ENCODE results near the gene CXorf65.

Gene CXorf65

GRCh38 chrX:71105628-71106027 lies 912 bp downstream of the CXorf65 start:
- DNase-seq (ENCODE audit: low read depth) = no peak

- DNase-seq (ENCODE audit: low read depth) = no peak
Observed at GRCh38 chrX:71103110-71103983, 3.2 kb downstream of the CXorf65 start.

DNA sequence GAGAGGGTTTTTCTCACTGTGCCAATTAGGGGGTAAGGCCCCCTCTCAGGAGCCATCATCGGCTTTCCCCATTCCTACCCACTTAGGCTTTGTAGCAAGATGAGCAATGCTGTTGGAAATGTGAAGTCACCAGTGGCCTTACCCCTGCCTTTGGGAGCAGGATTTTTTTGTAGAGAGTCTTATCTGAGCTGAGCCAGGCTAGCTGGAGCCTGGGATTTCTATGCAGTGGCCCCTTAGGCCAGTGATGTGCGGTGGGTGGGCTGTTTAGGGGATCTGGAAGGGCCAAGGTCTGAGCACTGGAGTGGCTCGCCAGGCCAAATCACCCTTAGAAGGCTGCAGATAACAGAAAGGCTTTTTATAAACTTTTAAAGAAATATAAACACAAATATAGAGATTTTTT lies 4.2 kb downstream of the CXorf65 start:
- DNase-seq (ENCODE audit: low read depth) = no peak

GRCh38 chrX:71100581-71101505 lies 5.7 kb downstream of the CXorf65 start:
- DNase-seq (ENCODE audit: low read depth) = no peak

- no peak for DNase-seq (ENCODE audit: low read depth)
Observed at GRCh38 chrX:71099736-71100135, 6.8 kb downstream of the CXorf65 start.

GRCh38 chrX:71098951-71099506 lies 7.5 kb downstream of the CXorf65 start:
- DNase-seq (ENCODE audit: low read depth) = no peak

- DNase-seq (ENCODE audit: low read depth) = peak; percentile 64
Observed at GRCh38 chrX:71098302-71098701, 8.2 kb downstream of the CXorf65 start.

DNA sequence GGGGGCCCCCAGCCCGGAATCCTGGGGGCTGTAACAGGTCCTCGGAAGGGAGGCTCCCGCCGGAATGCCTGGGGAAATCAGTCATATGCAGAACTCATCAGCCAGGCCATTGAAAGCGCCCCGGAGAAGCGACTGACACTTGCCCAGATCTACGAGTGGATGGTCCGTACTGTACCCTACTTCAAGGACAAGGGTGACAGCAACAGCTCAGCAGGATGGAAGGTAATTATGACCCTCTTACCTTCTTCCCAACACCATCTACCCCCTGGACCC lies 9.8 kb downstream of the CXorf65 start:
- no peak for DNase-seq (ENCODE audit: low read depth)

DNA sequence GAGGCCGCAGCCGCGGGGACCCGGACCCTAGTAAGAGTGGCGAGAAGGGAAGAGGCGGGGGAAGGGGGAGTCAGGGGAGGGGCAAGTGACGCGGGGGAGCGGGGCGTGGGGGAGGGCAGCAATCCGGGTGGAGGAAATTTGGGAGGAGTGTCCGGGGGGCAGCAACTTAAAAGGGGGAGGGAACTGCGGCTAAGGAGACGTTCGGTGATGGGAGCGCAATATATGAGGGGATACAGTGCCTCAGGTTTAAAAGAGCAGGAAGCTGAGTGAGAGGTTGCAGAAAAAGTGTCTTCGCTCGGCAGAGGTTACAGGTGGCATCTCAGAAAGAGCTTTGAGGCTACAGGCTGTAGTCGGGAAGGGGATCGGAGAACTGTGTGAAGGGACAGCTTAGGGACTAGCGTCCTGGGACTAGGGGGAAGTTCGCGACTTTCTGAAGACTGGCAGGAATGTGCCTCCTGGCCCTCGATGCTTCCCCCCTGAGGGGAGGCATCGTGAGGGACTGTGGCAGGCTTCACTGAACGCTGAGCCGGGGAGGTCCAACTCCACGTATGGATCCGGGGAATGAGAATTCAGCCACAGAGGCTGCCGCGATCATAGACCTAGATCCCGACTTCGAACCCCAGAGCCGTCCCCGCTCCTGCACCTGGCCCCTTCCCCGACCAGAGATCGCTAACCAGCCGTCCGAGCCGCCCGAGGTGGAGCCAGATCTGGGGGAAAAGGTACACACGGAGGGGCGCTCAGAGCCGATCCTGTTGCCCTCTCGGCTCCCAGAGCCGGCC lies 10.4 kb downstream of the CXorf65 start:
- DNase-seq (ENCODE audit: low read depth) = no peak

DNA sequence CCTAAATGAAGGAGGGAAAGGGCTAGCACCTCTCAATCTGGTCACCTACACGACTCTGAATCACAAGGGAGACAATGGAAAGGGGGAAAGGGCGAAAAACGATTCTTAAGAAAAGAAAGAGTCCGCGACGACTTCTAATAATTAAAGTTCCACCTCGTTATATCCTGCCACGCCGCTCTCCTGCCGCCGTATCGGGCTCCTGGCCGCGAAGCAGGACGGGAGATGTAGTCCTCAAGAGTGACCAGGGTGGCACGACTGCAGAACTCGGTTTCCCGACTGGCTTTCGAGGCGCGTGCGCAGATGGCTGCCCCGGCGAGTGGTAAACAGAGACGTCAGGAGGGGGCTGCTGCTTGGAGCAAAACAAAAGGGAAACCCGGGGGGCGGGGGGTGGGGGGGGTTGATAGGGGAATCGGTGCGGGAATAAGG lies 11.0 kb downstream of the CXorf65 start, which contains the start of gene FOXO4:
Gene FOXO4, plus strand, starts transcription at position 297 of the 426 bp plus-strand sequence. CDS start 678 bp downstream, outside the sequence.
- peak; percentile 73 for DNase-seq (ENCODE audit: low read depth)

- no peak for DNase-seq (ENCODE audit: low read depth)
Observed at GRCh38 chrX:71095033-71095432, 11.5 kb downstream of the CXorf65 start.

DNA sequence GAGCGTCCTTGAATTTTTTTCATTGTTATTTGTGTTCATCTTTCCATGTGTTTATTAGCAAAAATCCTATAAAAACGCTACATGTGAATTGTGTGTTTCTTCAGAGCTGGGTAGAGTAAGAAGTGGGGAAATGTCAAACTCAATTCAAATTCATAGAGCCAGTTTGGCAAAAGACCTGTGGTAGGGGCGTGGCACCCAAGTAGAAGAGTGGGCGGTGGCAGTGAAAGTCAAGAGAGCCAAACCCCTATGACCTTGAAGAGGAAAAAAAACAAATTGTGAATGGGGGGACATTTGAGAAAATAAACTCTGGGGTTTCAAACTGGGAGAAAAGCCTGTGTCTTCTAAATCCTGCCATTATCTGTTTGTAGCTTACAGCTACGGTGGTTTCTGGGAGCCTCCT lies 15.3 kb downstream of the CXorf65 start:
- no peak for DNase-seq (ENCODE audit: low read depth)

GRCh38 chrX:71085900-71086299 lies 20.6 kb downstream of the CXorf65 start:
- no peak for DNase-seq (ENCODE audit: low read depth)

- DNase-seq (ENCODE audit: low read depth) = no peak
Observed at GRCh38 chrX:71082822-71083221, 23.7 kb downstream of the CXorf65 start.

DNA sequence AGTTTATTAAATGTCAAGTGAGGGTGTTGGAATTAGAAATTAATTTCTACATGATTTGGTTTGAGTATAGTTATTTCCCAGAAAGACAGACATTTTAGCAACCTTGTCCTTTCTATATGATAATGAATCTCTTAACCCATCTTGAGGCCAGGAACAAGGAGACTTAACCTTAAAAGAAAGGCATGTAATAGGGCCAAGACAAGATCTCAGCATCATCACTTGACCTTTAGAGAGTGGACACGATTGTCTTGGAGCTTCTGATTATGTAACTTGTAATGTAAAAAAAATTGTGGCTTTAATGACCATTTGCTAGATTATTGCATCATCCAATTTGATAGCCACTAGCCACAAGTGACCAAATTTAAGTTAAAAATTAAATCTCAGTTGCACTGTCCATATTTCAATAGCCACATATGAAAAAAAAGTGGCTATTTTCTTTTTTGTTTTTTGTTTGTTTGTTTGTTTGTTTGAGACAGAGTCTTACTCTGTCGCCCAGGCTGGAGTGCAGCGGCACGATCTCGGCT lies 24.4 kb downstream of the CXorf65 start:
- no peak for DNase-seq (ENCODE audit: low read depth)

DNA sequence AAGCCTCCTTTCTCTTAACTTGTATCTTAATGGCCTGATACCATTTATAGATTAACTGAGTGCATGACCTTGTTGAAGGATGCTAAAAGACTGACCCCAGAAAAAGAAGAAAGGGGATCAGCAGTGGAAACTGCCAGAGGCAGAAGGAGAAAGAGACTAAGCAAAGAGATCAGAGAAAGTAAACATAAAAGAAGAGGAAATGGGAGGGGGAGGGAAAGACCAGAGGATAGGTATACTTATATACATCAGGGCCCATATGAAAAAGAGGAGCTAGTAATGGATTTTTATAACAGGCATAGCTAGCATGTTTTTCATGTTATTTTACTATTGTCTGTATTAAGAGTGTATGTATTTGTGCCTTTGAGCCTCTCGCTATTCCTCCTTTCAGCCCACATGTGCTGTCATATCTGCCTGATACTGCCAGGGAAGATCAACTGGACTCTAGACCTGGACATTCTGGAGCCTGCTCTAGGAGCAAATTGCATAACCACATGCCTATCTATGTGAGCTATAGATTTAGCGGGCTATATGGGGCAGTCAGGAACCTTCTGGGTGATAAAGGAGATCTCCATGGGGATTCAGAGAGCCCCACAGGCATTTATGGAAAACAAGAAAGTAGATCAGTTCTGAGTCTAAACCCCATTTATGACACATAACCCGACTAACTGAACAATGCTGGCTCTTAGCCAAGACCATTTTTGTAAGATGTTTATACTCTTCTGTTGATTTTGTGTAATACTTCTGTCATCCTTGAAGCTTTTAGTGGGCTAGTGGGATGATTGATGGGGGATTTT lies 25.0 kb downstream of the CXorf65 start:
- no peak for DNase-seq (ENCODE audit: low read depth)

DNA sequence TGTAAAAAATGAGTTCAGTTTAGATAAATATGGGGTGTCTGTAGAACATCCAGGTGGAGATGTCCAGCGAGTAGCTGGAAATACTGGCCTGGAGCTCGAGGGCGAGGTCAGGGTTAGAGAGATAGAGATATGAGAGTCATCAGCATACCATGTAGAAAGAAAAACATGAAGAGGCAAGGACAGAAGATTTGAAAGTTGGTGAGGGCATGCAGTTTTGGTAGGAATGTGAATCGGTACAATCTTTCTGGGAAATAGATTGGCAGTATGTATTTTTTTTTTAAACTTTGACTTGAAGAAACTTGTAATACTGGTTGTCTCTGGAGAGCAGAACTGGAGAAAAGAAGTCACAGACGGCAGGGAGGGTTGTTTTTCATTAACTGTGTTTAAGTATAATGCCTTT lies 36.0 kb downstream of the CXorf65 start:
- no peak for DNase-seq (ENCODE audit: low read depth)

DNA sequence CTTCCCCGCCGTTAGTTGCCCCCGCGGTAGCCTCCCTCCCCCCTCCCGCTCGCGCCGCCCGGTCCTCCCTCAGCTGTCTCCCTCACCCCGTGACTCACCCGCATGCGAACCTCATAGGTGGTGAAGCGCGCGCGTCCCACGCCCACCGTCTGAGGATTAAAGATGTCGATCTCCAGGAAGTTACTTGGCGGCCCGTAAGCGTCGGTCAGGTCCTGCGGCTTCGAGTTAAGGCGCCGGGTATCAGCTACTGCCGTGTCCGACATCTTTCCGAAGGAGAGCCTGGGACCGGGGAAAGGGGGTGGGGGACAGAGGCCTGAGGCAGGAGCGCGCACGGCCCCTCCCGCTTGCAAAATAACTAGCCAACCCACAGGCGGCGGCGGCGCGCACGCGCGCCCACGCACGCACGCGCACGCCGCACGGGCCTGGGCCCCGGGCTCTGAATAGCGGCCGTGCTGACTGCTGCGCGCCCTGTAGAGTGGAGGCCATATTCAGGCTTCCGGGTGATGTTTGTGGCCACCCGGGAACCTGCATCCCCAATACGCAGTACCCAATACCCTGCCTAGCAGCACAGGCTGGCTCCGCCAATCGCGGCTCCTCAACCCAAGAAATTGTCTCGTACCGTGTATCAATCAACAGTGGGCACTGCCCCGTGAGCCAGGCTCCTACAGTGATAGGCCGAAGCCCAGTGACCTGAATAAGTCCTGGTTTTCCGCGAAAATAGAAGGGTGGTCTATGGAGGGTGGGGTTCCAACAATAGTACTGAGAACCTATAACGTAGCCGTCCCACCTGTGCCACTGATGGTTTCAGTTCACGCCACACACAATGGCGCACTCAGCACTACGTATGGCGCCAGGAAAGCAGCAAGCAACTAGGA lies 38.3 kb downstream of the CXorf65 start, which contains the start of gene SNX12:
Gene SNX12, minus strand, starts transcription at position 291 of the 875 bp plus-strand sequence. Its CDS starts 28 bp downstream, at position 263.
- DNase-seq (ENCODE audit: low read depth) = peak; percentile 63

DNA sequence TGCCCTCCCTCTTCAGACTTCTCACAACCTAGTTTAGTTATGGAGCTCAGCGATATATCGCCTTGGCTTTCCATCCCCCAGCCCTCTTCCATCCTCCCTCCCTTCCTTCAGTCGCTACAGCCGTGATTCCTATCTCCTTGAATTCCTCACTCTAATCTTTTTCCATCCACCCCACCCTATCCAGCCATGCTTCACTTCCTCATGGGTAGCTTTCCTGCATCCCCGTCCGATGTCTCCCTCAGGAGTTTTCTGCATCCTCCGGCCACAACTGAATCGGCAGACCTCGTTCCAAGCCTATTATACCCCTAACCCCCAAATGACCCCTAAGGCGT lies 38.9 kb downstream of the CXorf65 start:
- DNase-seq (ENCODE audit: low read depth) = no peak

GRCh38 chrX:71067089-71067488 lies 39.5 kb downstream of the CXorf65 start:
- no peak for DNase-seq (ENCODE audit: low read depth)
